GM12891 (cell line): Measurements from ENCODE around the gene PRF1.

Source experiments
- DNase-seq: peaks from one replicate; pipeline ENCODE4 v3.0.0; 2011; ENCODE audit warnings: low spot score; ENCODE audit not compliant: insufficient read length
- FAIRE-seq: peaks from 2 replicates; lab custom pipeline; 2011; peaks lifted over from hg19 to GRCh38; lab: Jason Lieb, UNC
- PAX5 ChIP-seq: IDR thresholded peaks from 2 replicates; pipeline ENCODE4 v1.6.1; 2011; ENCODE audit warnings: low read length, moderate library complexity, mild to moderate bottlenecking; ENCODE audit not compliant: insufficient read depth, severe bottlenecking
- POLR2A ChIP-seq: IDR thresholded peaks from 2 replicates; pipeline ENCODE4 v1.6.1; 2011; ENCODE audit warnings: low read depth, low read length, control low read depth
- POLR2AphosphoS5 ChIP-seq: IDR thresholded peaks from 2 replicates; pipeline ENCODE4 v1.6.1; 2011; ENCODE audit warnings: low read depth, low read length, control low read depth
- POU2F2 ChIP-seq: IDR thresholded peaks from 2 replicates; pipeline ENCODE4 v1.6.1; 2011; ENCODE audit warnings: low read depth, mild to moderate bottlenecking, control low read depth, low read length, moderate library complexity
- SPI1 ChIP-seq: IDR thresholded peaks from 2 replicates; pipeline ENCODE4 v1.6.1; 2011; ENCODE audit warnings: low read depth, low read length, control low read depth
- TAF1 ChIP-seq: IDR thresholded peaks from 2 replicates; pipeline ENCODE4 v1.6.1; 2011; ENCODE audit warnings: low read depth, low read length, control low read depth

The PRF1 gene

DNA sequence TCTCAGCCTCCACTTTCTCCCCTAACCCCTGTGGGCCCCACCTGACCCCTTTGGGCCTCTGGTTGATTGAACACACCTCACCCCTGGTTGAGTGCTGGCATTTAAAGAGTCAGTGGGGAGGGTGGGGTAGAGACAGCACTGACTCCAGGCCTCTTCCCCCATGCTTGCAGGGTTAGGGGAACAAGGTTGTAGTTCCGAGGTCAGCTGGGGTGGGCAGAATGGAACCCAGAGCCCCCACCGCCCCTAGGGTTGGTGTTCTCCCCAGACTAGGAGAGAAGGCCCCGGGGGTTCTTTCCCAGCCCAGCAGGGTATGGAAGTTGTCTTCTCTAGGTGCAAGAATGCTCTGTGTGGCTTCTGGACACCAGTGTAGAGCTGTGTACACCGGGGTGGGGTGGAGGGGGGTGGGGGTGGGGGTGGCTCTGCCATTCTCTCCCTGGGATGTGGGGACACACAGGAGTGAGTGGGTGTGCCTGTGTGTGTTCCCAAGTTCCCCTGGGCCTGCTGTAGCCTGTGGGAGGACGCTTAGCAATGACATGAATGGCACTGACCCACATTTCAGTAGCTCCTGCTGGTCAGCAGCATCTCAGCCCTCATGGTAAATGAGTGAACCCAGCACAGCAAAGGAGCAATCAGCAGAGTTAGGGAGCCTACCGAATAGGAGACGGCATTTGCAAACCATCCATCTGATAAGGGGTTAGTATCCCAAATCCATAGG, 33.6 kb downstream of the PRF1 start:
- DNase-seq: no peak
- no peak for FAIRE-seq
- no peak for TF ChIP-seq POLR2AphosphoS5
- TF ChIP-seq POLR2A: no peak
- TF ChIP-seq PAX5: no peak
- no peak for TF ChIP-seq TAF1
- no peak for TF ChIP-seq POU2F2
- TF ChIP-seq SPI1: no peak

DNA sequence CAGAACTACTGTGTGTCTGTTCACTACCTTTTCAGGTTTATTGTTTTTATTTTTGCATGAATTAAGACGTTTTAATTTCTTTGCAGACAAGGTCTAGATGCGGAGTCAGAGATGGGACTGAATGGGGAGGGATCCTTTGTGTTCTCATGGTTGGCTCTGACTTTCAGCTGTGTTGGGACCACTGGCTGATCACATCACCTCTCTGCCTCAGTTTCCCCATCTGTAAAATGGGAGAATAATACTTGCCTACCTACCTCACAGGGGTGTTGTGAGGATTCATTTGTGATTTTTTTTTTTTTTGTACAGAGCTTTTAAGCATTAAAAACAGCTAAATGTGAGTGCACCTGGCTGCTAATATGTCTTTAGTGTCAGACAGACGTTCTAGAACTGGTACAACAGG, 34.4 kb downstream of the PRF1 start:
- no peak for DNase-seq
- TF ChIP-seq POU2F2: no peak
- FAIRE-seq: no peak

- TF ChIP-seq POLR2A (no peak), POU2F2 (no peak), TAF1 (no peak), POLR2AphosphoS5 (no peak), SPI1 (no peak), PAX5 (no peak)
- FAIRE-seq (no peak), DNase-seq (no peak)
Measured at GRCh38 chr10:70567603-70568002, 34.9 kb downstream of the PRF1 start.

GRCh38 chr10:70566515-70567290, 35.8 kb downstream of the PRF1 start:
- FAIRE-seq: no peak
- DNase-seq: no peak
- TF ChIP-seq PAX5: no peak
- no peak for TF ChIP-seq POLR2AphosphoS5
- TF ChIP-seq TAF1: no peak
- TF ChIP-seq POU2F2: no peak
- TF ChIP-seq POLR2A: no peak
- no peak for TF ChIP-seq SPI1

DNA sequence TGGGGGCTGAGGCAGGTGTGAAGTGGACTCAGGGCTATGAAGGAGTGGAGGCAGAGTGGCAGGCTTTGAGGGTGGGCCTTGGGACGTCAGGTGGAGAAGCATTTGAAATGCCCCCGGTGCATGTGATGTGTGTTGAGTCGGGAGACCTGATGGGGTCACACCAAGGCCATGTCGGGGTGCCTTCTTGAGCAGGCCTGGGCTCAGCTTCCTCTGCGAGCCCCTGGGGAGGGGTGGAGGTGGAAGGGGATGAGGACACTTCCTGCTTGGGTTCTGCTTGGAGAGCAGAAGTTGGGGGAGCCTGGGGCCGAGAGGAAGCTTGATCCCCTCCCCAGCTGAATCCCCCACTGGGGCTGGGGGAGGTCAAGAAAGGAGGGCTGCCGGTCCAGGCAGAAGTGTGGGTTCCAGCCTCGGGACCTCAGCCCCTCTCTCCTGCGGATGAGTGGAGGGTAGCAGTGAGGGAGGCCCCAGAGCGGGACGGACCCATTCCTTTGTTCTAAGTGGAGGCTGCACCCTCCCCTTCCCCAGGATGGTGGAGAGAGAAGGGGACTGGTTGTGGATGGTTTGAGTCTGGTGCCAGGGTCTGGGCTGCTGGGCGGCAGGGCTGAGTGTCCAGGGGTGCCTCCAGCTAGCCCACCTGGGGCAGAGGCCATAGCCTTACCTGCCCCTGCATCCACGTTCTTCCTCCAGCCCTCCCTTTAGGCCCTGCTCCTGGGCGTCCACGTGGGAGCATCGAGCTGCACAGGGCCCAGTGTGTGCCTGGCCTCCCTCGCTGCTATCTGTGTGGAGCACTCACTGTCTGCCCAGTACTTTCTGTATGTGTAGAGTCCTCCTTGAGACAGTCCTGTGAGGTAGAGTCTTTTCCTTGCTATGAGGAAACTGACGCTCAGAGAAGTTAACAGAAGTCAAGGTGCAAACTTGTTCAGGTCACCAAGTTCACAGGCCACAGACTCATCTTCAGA, 36.7 kb downstream of the PRF1 start:
- TF ChIP-seq POLR2AphosphoS5: no peak
- TF ChIP-seq SPI1: no peak
- TF ChIP-seq PAX5: no peak
- no peak for TF ChIP-seq POU2F2
- no peak for TF ChIP-seq POLR2A
- no peak for TF ChIP-seq TAF1
- DNase-seq (no peak), FAIRE-seq (no peak)

DNA sequence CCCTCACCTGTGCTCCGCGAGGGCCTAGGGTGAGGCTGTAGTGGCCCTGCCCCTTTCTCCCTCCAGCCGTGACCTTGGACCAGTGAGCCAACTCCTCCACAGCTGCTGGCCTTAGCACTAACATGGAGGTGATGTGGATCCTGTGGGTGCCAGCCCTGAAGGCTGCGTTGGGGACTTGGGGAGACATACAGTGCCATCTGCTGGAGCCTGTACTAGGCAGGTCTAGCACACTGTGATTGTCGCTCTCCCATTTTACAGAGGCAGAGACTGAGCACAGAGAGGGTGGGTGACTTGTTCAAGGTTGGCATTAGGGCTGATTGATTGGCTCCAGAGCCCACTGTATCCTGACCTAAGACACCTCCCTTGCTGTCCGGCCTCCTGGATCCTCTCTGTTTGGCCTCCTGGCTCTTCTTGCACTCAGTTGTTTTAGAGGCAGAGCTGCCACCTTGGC, 37.6 kb downstream of the PRF1 start:
- TF ChIP-seq PAX5: no peak
- TF ChIP-seq TAF1: no peak
- no peak for TF ChIP-seq SPI1
- TF ChIP-seq POLR2AphosphoS5: no peak
- TF ChIP-seq POU2F2: no peak
- FAIRE-seq (no peak), DNase-seq (no peak)

DNA sequence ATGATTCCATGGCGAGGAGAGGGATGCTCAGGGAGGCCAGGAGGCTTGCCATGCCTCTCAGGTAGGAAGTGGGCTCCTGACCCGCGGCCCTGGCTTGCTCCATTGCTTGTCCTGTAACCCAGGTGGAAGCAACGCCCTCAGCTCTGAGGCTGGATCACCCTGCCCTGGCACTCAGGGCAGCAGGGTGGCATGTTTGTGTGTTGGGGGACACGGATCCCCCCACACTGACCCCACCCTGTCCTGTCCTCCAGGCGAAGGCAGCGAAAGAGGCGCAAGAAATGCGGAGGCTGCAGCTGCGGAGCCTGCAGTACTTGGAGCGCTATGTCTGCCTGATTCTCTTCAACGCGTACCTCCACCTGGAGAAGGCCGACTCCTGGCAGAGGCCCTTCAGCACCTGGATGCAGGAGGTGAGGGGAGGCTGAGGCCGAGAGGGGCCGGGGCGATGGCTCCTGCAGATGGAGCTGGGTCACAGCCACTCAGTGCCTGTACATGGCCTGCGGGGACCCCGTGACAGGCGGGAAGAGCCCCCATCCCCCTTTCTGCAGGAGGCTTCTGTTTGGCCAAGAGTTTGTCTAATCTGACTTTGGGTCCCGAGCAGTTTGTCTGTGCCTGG, 38.3 kb downstream of the PRF1 start:
- TF ChIP-seq TAF1 (no peak), POLR2A (no peak), SPI1 (no peak), PAX5 (no peak), POLR2AphosphoS5 (no peak), POU2F2 (no peak)
- no peak for DNase-seq
- FAIRE-seq: no peak

GRCh38 chr10:70563230-70563629, 39.3 kb downstream of the PRF1 start:
- no peak for FAIRE-seq
- DNase-seq: no peak
- TF ChIP-seq SPI1 (no peak), TAF1 (no peak)

- DNase-seq (no peak), FAIRE-seq (no peak)
- TF ChIP-seq PAX5 (no peak), SPI1 (no peak), POLR2A (no peak), TAF1 (no peak), POU2F2 (no peak)
Measured at GRCh38 chr10:70562036-70562755, 40.3 kb downstream of the PRF1 start.
